Upper lobe of left lung (tissue), 6 donors: ENCODE measurements around the gene SAMD3. TPM values are rescaled to one million over a fixed set of nuclear protein-coding genes. Genes with fewer than 3 reads are reported as not detected.

Experiments
- ATAC-seq, 2 donors: fragments of 200-7000 bp; cut with Tn5 transposase; one replicate each; pipeline ENCODE4 v1.9.1; 2022; ENCODE audit warnings: mild to moderate bottlenecking in 2 of 2, moderate library complexity in 2 of 2; ENCODE audit not compliant: low FRiP score in 2 of 2
- DNase-seq, 2 donors: peaks; one replicate each; pipeline ENCODE4 v3.0.0-alpha.2; 2019 to 2020
- H3K27ac ChIP-seq, 4 donors: fragments of 200-600 bp; sonication (generic); one replicate each; pipeline ENCODE4 v1.5.1; 2016 to 2019
- H3K27me3 ChIP-seq, 4 donors: fragments of 200-600 bp; sonication (generic); one replicate each; pipeline ENCODE4 v1.5.1; 2017 to 2019
- H3K36me3 ChIP-seq, 4 donors: fragments of 200-600 bp; sonication (generic); one replicate each; pipeline ENCODE4 v1.5.1; 2016 to 2019
- H3K4me1 ChIP-seq, 4 donors: fragments of 200-600 bp; sonication (generic); one replicate each; pipeline ENCODE4 v1.5.1; 2018 to 2019
- H3K4me3 ChIP-seq, 4 donors: fragments of 200-600 bp; sonication (generic); one replicate each; pipeline ENCODE4 v1.5.1; 2017 to 2019; ENCODE audit warnings: mild to moderate bottlenecking in 2 of 4, moderate library complexity in 1 of 4
- H3K9me3 ChIP-seq, 4 donors: fragments of 200-600 bp; sonication (generic); one replicate each; pipeline ENCODE4 v1.5.1; 2018 to 2019
- CTCF ChIP-seq, 6 experiments: fragments of 450-650 bp in 4 of 6; fragments of 200-600 bp in 2 of 6; sonication (generic) in 2 of 6; IDR thresholded peaks; one replicate each; pipeline ENCODE4 v1.5.1; 2016 to 2019; ENCODE audit warnings: antibody characterized with exemption in 6 of 6
- EP300 ChIP-seq, 4 donors: sonication (generic); formaldehyde crosslinking; IDR thresholded peaks; one replicate each; pipeline ENCODE4 v1.5.1; 2017; ENCODE audit warnings: antibody characterized with exemption in 4 of 4, control low read depth in 2 of 4
- POLR2A ChIP-seq, 4 donors: fragments of 450-650 bp; IDR thresholded peaks; one replicate each; pipeline ENCODE4 v1.5.1; 2016 to 2017; ENCODE audit warnings: antibody characterized with exemption in 4 of 4, mild to moderate bottlenecking in 2 of 4
- POLR2AphosphoS5 ChIP-seq, 2 donors: sonication (generic); formaldehyde crosslinking; IDR thresholded peaks; one replicate each; pipeline ENCODE4 v1.5.1; 2017; ENCODE audit warnings: antibody characterized with exemption in 2 of 2
- WGBS, 2 donors: methylation state at CpG; one replicate each; pipeline ENCODE4 v1.1.5; 2017 to 2018; 5-methylcytosine and 5-hydroxymethylcytosine counted together
- total RNA-seq, 6 donors: library from RNA; depleted of rRNA in 4 of 6; stranded (reverse); fragments of >200 nt in 4 of 6; gene quantifications; one replicate each; pipeline versions ENCODE4 v1.1.0 to v1.2.1, GENCODE V29; 2016 to 2021
- donor health status: DM: no; HTN: no; CAD: no; lungs with moderate emphysema.
- donor health status: DM: no; HTN: yes; CAD: no; lungs with severe emphysema.

The SAMD3 gene
- total RNA-seq, 6 donors from 2014 or later = 2.8 to 11.4 (median 5.2) TPM

- Histone ChIP-seq H3K27ac (no peak overlapping the region), H3K9me3 (no peaks in the 10 kb centered on the region)
- no peak for TF ChIP-seq EP300 (IDR thresholded peaks at IDR 0.05)
- no peak for TF ChIP-seq CTCF (IDR thresholded peaks at IDR 0.05)
Observed at GRCh38 chr6:130143709-130144108, 79.0 kb downstream of the SAMD3 start.

GRCh38 chr6:130140084-130140483 is 82.7 kb downstream of the SAMD3 start:
- DNase-seq (no peak), ATAC-seq (no peak)
- 68% methylated on average over 2 of the region's 2 CpGs for WGBS, 2 donors
- no peak overlapping the region for H3K4me3 ChIP-seq
- no peak for TF ChIP-seq POLR2A (IDR thresholded peaks at IDR 0.05)
- no peak for TF ChIP-seq POLR2AphosphoS5 (IDR thresholded peaks at IDR 0.05)
- TF ChIP-seq EP300 (IDR thresholded peaks at IDR 0.05) = peak in 1 of 4 donors; percentile 11
- TF ChIP-seq CTCF (IDR thresholded peaks at IDR 0.05) = no peak
- no peaks in the 10 kb centered on the region for H3K27me3 ChIP-seq
- H3K9me3 ChIP-seq = no peaks in the 10 kb centered on the region
- peaks cover 0 to 4% (median 0%) of the 10 kb centered on the region in 4 donors for H3K4me1 ChIP-seq
- H3K27ac ChIP-seq = no peak overlapping the region
- H3K36me3 ChIP-seq = no peaks in the 10 kb centered on the region

More at GRCh38 chr6:130143709-130144108, 79.0 kb downstream of the SAMD3 start:
- no peak for DNase-seq
- no peak for ATAC-seq
- peaks cover 0 to 4% (median 0%) of the 10 kb centered on the region in 4 donors for H3K4me1 ChIP-seq
- 98% methylated on average over 3 of the region's 3 CpGs for WGBS, 2 donors
- H3K4me3 ChIP-seq = no peak overlapping the region
- H3K27me3 ChIP-seq = no peaks in the 10 kb centered on the region
- no peaks in the 10 kb centered on the region for H3K36me3 ChIP-seq

GRCh38 chr6:130138909-130139242 is 83.9 kb downstream of the SAMD3 start:
- no peak for TF ChIP-seq POLR2AphosphoS5 (IDR thresholded peaks at IDR 0.05)
- TF ChIP-seq CTCF (IDR thresholded peaks at IDR 0.05) = no peak
- no peak for TF ChIP-seq EP300 (IDR thresholded peaks at IDR 0.05)
- no peak for TF ChIP-seq POLR2A (IDR thresholded peaks at IDR 0.05)
- no peak overlapping the region for H3K27ac ChIP-seq
- WGBS, 2 donors = 82 to 89% methylated on average over 3 of the region's 3 CpGs
- DNase-seq = no peak
- H3K9me3 ChIP-seq = no peaks in the 10 kb centered on the region
- H3K36me3 ChIP-seq = no peaks in the 10 kb centered on the region
- peaks cover 0 to 4% (median 0%) of the 10 kb centered on the region in 4 donors for H3K4me1 ChIP-seq
- ATAC-seq = no peak
- no peaks in the 10 kb centered on the region for H3K27me3 ChIP-seq
- H3K4me3 ChIP-seq = no peak overlapping the region

- Histone ChIP-seq H3K4me3 (no peak overlapping the region), H3K36me3 (no peaks in the 10 kb centered on the region), H3K27me3 (no peaks in the 10 kb centered on the region), H3K4me1 (peaks cover 0 to 4% (median 0%) of the 10 kb centered on the region in 4 donors), H3K27ac (no peak overlapping the region), H3K9me3 (no peaks in the 10 kb centered on the region)
- TF ChIP-seq CTCF (IDR thresholded peaks at IDR 0.05) (no peak), POLR2AphosphoS5 (IDR thresholded peaks at IDR 0.05) (no peak)
- WGBS, 2 donors = 77 to 82% methylated on average over 7 of the region's 7 CpGs
- DNase-seq = no peak
- ATAC-seq = no peak
Observed at GRCh38 chr6:130138116-130138908, 84.4 kb downstream of the SAMD3 start.

- no peaks in the 10 kb centered on the region for H3K27me3 ChIP-seq
- TF ChIP-seq CTCF (IDR thresholded peaks at IDR 0.05) (no peak), POLR2AphosphoS5 (IDR thresholded peaks at IDR 0.05) (no peak), POLR2A (IDR thresholded peaks at IDR 0.05) (no peak), EP300 (IDR thresholded peaks at IDR 0.05) (no peak)
- H3K27ac ChIP-seq = no peak overlapping the region
- ATAC-seq (no peak), DNase-seq (no peak)
- no peaks in the 10 kb centered on the region for H3K36me3 ChIP-seq
- 87 to 90% methylated on average over 2 of the region's 2 CpGs for WGBS, 2 donors
- H3K4me3 ChIP-seq = no peak overlapping the region
- peaks cover 0 to 4% (median 0%) of the 10 kb centered on the region in 4 donors for H3K4me1 ChIP-seq
- no peaks in the 10 kb centered on the region for H3K9me3 ChIP-seq
Observed at GRCh38 chr6:130136798-130137197, 86.0 kb downstream of the SAMD3 start.
